Keratinocyte (primary cell): ENCODE data around the gene PLAU. TPM values are rescaled to one million over a fixed set of nuclear protein-coding genes. Genes with fewer than 3 reads are reported as not detected.

Source experiments
- DNase-seq: peaks from one replicate; pipeline ENCODE4 v3.0.0-alpha.2; 2011; ENCODE audit warnings: low read depth, missing footprints, low spot score
- FAIRE-seq: peaks from 2 replicates; lab custom pipeline; 2011; peaks lifted over from hg19 to GRCh38; lab: Jason Lieb, UNC
- H2AFZ ChIP-seq: 2 replicates; pipeline ENCODE4 v1.6.0; 2012; ENCODE audit warnings: low read length, control low read depth, inconsistent platforms; ENCODE audit not compliant: control insufficient read depth
- H3K27ac ChIP-seq: 2 replicates; pipeline ENCODE4 v1.5.1; 2011; ENCODE audit warnings: low read length; ENCODE audit not compliant: control insufficient read depth, insufficient read depth
- H3K27me3 ChIP-seq: 3 replicates; pipeline ENCODE4 v1.6.0; 2011; ENCODE audit warnings: low read length; ENCODE audit not compliant: control insufficient read depth, insufficient read depth; ENCODE audit errors: extremely low read depth
- H3K36me3 ChIP-seq, 2 experiments: 2 replicates in 1 of 2; 3 replicates in 1 of 2; pipeline ENCODE4 v1.5.1; 2011; ENCODE audit warnings: low read length in 2 of 2, mild to moderate bottlenecking in 1 of 2; ENCODE audit not compliant: control insufficient read depth in 2 of 2, insufficient read depth in 2 of 2; ENCODE audit errors: extremely low read depth in 1 of 2
- H3K4me1 ChIP-seq: 3 replicates; pipeline ENCODE4 v1.5.1; 2011; ENCODE audit warnings: low read length; ENCODE audit not compliant: control insufficient read depth, insufficient read depth; ENCODE audit errors: extremely low read depth
- H3K4me2 ChIP-seq: 3 replicates; pipeline ENCODE4 v1.6.0; 2011; ENCODE audit warnings: low read depth, low read length; ENCODE audit not compliant: control insufficient read depth, insufficient read depth; ENCODE audit errors: extremely low read depth
- H3K4me3 ChIP-seq, 3 experiments: fragments of 200-600 bp in 1 of 3; sonication (generic) in 1 of 3; 2 replicates in 2 of 3; 3 replicates in 1 of 3; pipeline ENCODE4 v1.5.1; 2011 to 2016; ENCODE audit warnings: low read length in 3 of 3, mild to moderate bottlenecking in 3 of 3, control low read depth in 2 of 3, inconsistent platforms in 1 of 3, low read depth in 1 of 3, mixed read lengths in 1 of 3, mixed run types in 1 of 3, moderate library complexity in 1 of 3; ENCODE audit not compliant: control insufficient read depth in 2 of 3, insufficient read depth in 2 of 3; ENCODE audit errors: extremely low read depth in 1 of 3
- H3K79me2 ChIP-seq: 2 replicates; pipeline ENCODE4 v1.6.0; 2012; ENCODE audit warnings: low read length; ENCODE audit not compliant: control insufficient read depth, insufficient read depth
- H3K9ac ChIP-seq: 3 replicates; pipeline ENCODE4 v1.6.0; 2011; ENCODE audit warnings: low read length; ENCODE audit not compliant: control insufficient read depth, insufficient read depth; ENCODE audit errors: extremely low read depth
- H3K9me1 ChIP-seq: 3 replicates; pipeline ENCODE4 v1.6.0; 2011; ENCODE audit warnings: low read length; ENCODE audit not compliant: control insufficient read depth, insufficient read depth; ENCODE audit errors: extremely low read depth
- H3K9me3 ChIP-seq: 2 replicates; pipeline ENCODE4 v1.5.1; 2012; ENCODE audit warnings: low read depth, low read length; ENCODE audit not compliant: control insufficient read depth
- H4K20me1 ChIP-seq: 3 replicates; pipeline ENCODE4 v1.6.0; 2011; ENCODE audit warnings: low read length; ENCODE audit not compliant: control insufficient read depth, insufficient read depth; ENCODE audit errors: extremely low read depth
- CTCF ChIP-seq, 3 experiments: IDR thresholded peaks in 1 of 3; conservative IDR thresholded peaks in 1 of 3; optimal IDR thresholded peaks in 1 of 3; 2 replicates in 2 of 3; 3 replicates in 1 of 3; pipeline versions ENCODE3 to v1.5.1; 2011; ENCODE audit warnings: low read length in 3 of 3, mild to moderate bottlenecking in 3 of 3, moderate library complexity in 2 of 3, control low read depth in 1 of 3, inconsistent platforms in 1 of 3; ENCODE audit not compliant: insufficient read depth in 2 of 3; ENCODE audit errors: extremely low read depth in 1 of 3
- EZH2 ChIP-seq: IDR thresholded peaks from one replicate; pipeline ENCODE4 v1.6.1; 2012; ENCODE audit warnings: inconsistent platforms, mild to moderate bottlenecking, low read length, moderate library complexity
- dilution Hi-C: fragments of 300-500 bp; cut with MboI; formaldehyde crosslinking; loops from one replicate; pipeline ENCODE4 v1.7.0; 2020; ENCODE audit warnings: low sequenced_read_pairs; ENCODE audit not compliant: extremely low pct_ligation_motif_present
- polyA plus RNA-seq, 5 experiments: library from polyadenylated mRNA; depleted of rRNA in 3 of 5; stranded (reverse) in 3 of 5; stranded (forward) in 1 of 5; unstranded in 1 of 5; fragments of >200 nt; gene quantifications; 1 replicate in 1 of 5; 2 replicates in 3 of 5; 3 replicates in 1 of 5; pipeline versions ENCODE4 v1.2.1 to v1.2.3, GENCODE V29; 2011 to 2012; ENCODE audit warnings: missing spikeins in 2 of 5, low read depth in 1 of 5, low replicate concordance in 1 of 5

PLAU gene
- polyA plus RNA-seq, 1 donor (not counting 4 experiments of a cell fraction or from before 2014, with no cell fraction given), result 262 TPM

GRCh38 chr10:73863039-73863817 is 47.7 kb upstream of the PLAU start:
- Histone ChIP-seq H3K9ac (no peak overlapping the region), H3K9me1 (no peaks in the 10 kb centered on the region), H3K4me3 (no peak overlapping the region), H3K4me1 (no peaks in the 10 kb centered on the region), H3K9me3 (no peaks in the 10 kb centered on the region), H4K20me1 (no peaks in the 10 kb centered on the region), H3K27me3 (no peaks in the 10 kb centered on the region), H3K4me2 (no peak overlapping the region), H3K27ac (no peak overlapping the region), H3K36me3 (peaks cover 9 to 34% of the 10 kb centered on the region in 2 experiments), H2AFZ (no peak overlapping the region), H3K79me2 (peaks cover 5% of the 10 kb centered on the region)
- dilution Hi-C loops, result no loop called here
- TF ChIP-seq CTCF (optimal IDR thresholded peaks at IDR 0.05 in 1 of 3, IDR thresholded peaks at IDR 0.05 in 1 of 3, conservative IDR thresholded peaks at IDR 0.05 in 1 of 3; ENCODE audit: extremely low read depth in 1 of 3, insufficient read depth in 2 of 3, low read length in 3 of 3) (no peak), EZH2 (no peak)
- FAIRE-seq, result no peak
- DNase-seq, result no peak

- no peak overlapping the region for H3K4me2 ChIP-seq
- dilution Hi-C loops, result no loop called here
- H3K4me1 ChIP-seq, result no peaks in the 10 kb centered on the region
- no peaks in the 10 kb centered on the region for H3K9me3 ChIP-seq
- H3K9me1 ChIP-seq, result no peaks in the 10 kb centered on the region
- TF ChIP-seq CTCF (optimal IDR thresholded peaks at IDR 0.05 in 1 of 3, IDR thresholded peaks at IDR 0.05 in 1 of 3, conservative IDR thresholded peaks at IDR 0.05 in 1 of 3; ENCODE audit: extremely low read depth in 1 of 3, insufficient read depth in 2 of 3, low read length in 3 of 3) (no peak), EZH2 (no peak)
- peaks cover 5% of the 10 kb centered on the region for H3K79me2 ChIP-seq
- DNase-seq (no peak), FAIRE-seq (no peak)
- no peaks in the 10 kb centered on the region for H4K20me1 ChIP-seq
- H3K9ac ChIP-seq, result no peak overlapping the region
- H3K36me3 ChIP-seq, result peaks cover 13 to 37% of the 10 kb centered on the region in 2 experiments
- no peak overlapping the region for H2AFZ ChIP-seq
- no peak overlapping the region for H3K4me3 ChIP-seq
- no peaks in the 10 kb centered on the region for H3K27me3 ChIP-seq
- no peak overlapping the region for H3K27ac ChIP-seq
These were observed 46.7 kb upstream of the PLAU start for GRCh38 chr10:73864229-73864628.
